ENCODE measurements around the gene TOR1A. TPM values are rescaled to one million over a fixed set of nuclear protein-coding genes. Genes with fewer than 3 reads are reported as not detected.

Gene TOR1A
- 33.1 and 39.0 TPM in 2 replicates for total RNA-seq
- long read RNA-seq, transcript TOR1A-201 (5 exons, 2,076 nt): major isoform, 220 of 242 reads
- long read RNA-seq, partial matches to known transcripts: 12 of 242 reads
- long read RNA-seq, other reads (novel, unspliced or antisense): 10 of 242 reads

GRCh38 chr9:129823935-129824601 lies at the start of gene TOR1A:
Gene TOR1A, minus strand, starts transcription at chr9:129824136. Its CDS starts 51 bp downstream, at chr9:129824085.
- H3K9me3 Mint-ChIP-seq (ENCODE audit: low read depth): no peaks in the 10 kb centered on the region
- H3K4me1 Mint-ChIP-seq (ENCODE audit: low read depth): peaks cover 7% of the 10 kb centered on the region
- peak within 1 kb of the TSS; percentile 81 for H3K4me3 Mint-ChIP-seq (ENCODE audit: low read depth)
- TF ChIP-seq, protein P1, sequence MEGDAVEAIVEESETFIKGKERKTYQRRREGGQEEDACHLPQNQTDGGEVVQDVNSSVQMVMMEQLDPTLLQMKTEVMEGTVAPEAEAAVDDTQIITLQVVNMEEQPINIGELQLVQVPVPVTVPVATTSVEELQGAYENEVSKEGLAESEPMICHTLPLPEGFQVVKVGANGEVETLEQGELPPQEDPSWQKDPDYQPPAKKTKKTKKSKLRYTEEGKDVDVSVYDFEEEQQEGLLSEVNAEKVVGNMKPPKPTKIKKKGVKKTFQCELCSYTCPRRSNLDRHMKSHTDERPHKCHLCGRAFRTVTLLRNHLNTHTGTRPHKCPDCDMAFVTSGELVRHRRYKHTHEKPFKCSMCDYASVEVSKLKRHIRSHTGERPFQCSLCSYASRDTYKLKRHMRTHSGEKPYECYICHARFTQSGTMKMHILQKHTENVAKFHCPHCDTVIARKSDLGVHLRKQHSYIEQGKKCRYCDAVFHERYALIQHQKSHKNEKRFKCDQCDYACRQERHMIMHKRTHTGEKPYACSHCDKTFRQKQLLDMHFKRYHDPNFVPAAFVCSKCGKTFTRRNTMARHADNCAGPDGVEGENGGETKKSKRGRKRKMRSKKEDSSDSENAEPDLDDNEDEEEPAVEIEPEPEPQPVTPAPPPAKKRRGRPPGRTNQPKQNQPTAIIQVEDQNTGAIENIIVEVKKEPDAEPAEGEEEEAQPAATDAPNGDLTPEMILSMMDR (IDR thresholded peaks at IDR 0.05; ENCODE audit: unreplicated experiment): no peak
- DNase-seq (ENCODE audit: low spot score, unreplicated experiment): peak; percentile 80
- H3K36me3 Mint-ChIP-seq (ENCODE audit: insufficient read depth): peaks cover 6% of the 10 kb centered on the region
- H3K27ac Mint-ChIP-seq: peak within 1 kb of the TSS; percentile 91
- no peaks in the 10 kb centered on the region for H3K27me3 Mint-ChIP-seq

DNA sequence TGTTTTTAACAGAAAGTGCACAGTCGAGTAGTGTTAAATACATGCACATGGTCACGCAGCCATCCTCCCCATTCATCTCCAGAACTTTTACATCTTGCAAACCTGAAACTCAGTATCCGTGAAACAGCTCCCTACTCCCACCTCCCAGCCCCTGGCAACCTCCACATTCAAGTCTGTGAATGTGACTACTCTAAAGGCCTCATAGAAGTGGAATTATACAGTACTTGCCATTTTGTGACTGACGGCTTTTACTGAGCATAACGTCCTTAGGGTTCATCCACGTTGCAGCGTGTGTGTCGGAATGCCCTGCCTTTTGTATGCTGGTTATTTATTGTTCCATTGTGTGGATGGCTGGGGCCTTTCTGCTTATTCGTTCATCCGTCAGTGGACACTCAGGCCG lies 47.1 kb upstream of the TOR1A start:
- Mint-ChIP-seq H3K27ac (no peak overlapping the region), H3K9me3 (ENCODE audit: low read depth) (no peaks in the 10 kb centered on the region)
- TF ChIP-seq, protein P1 (IDR thresholded peaks at IDR 0.05; ENCODE audit: unreplicated experiment): no peak

GRCh38 chr9:129869585-129870501 lies 45.9 kb upstream of the TOR1A start:
- Mint-ChIP-seq H3K4me1 (ENCODE audit: low read depth) (no peaks in the 10 kb centered on the region), H3K4me3 (ENCODE audit: low read depth) (no peak overlapping the region), H3K9me3 (ENCODE audit: low read depth) (no peaks in the 10 kb centered on the region), H3K27ac (no peak overlapping the region), H3K27me3 (no peaks in the 10 kb centered on the region), H3K36me3 (ENCODE audit: insufficient read depth) (peaks cover 15% of the 10 kb centered on the region)
- DNase-seq (ENCODE audit: low spot score, unreplicated experiment): no peak
- TF ChIP-seq, protein P1 (IDR thresholded peaks at IDR 0.05; ENCODE audit: unreplicated experiment): no peak

More for the DNA sequence above, 47.1 kb upstream of the TOR1A start:
- peaks cover 15% of the 10 kb centered on the region for H3K36me3 Mint-ChIP-seq (ENCODE audit: insufficient read depth)
- H3K27me3 Mint-ChIP-seq: no peaks in the 10 kb centered on the region
- H3K4me1 Mint-ChIP-seq (ENCODE audit: low read depth): no peaks in the 10 kb centered on the region
- no peak overlapping the region for H3K4me3 Mint-ChIP-seq (ENCODE audit: low read depth)
- no peak for DNase-seq (ENCODE audit: low spot score, unreplicated experiment)

GRCh38 chr9:129868872-129869486 lies 45.0 kb upstream of the TOR1A start:
- H3K36me3 Mint-ChIP-seq (ENCODE audit: insufficient read depth): peaks cover 14% of the 10 kb centered on the region
- DNase-seq (ENCODE audit: low spot score, unreplicated experiment): no peak
- H3K4me1 Mint-ChIP-seq (ENCODE audit: low read depth): no peaks in the 10 kb centered on the region
- no peaks in the 10 kb centered on the region for H3K27me3 Mint-ChIP-seq
- no peaks in the 10 kb centered on the region for H3K9me3 Mint-ChIP-seq (ENCODE audit: low read depth)
- no peak overlapping the region for H3K27ac Mint-ChIP-seq
- no peak overlapping the region for H3K4me3 Mint-ChIP-seq (ENCODE audit: low read depth)
- TF ChIP-seq, protein P1 (IDR thresholded peaks at IDR 0.05; ENCODE audit: unreplicated experiment): no peak

Measured in progenitor cell of endocrine pancreas (in vitro differentiated cells).